HFF-Myc (cell line): ENCODE measurements around the gene ACTR1B.
"Not testable (repeated sequence)": the region's sequence is repeated elsewhere in the genome, so short reads cannot be mapped to it uniquely, and the experiment has no call there.

Experiments
- DNase-seq: peaks from one replicate; pipeline ENCODE4 v3.0.0-alpha.2; 2011; ENCODE audit warnings: low read depth; ENCODE audit errors: extremely low read depth
- H3K4me3 ChIP-seq: replicated peaks from 2 replicates; pipeline ENCODE4 v1.5.1; 2011; ENCODE audit warnings: low read depth, mild to moderate bottlenecking, control low read depth, low read length
- TF ChIP-seq, protein P1 (sequence below): IDR thresholded peaks from 2 replicates; pipeline ENCODE4 v1.5.1; 2012; ENCODE audit warnings: mild to moderate bottlenecking, low read depth, low read length, control low read depth; ENCODE audit errors: missing control alignments

Gene ACTR1B

DNA sequence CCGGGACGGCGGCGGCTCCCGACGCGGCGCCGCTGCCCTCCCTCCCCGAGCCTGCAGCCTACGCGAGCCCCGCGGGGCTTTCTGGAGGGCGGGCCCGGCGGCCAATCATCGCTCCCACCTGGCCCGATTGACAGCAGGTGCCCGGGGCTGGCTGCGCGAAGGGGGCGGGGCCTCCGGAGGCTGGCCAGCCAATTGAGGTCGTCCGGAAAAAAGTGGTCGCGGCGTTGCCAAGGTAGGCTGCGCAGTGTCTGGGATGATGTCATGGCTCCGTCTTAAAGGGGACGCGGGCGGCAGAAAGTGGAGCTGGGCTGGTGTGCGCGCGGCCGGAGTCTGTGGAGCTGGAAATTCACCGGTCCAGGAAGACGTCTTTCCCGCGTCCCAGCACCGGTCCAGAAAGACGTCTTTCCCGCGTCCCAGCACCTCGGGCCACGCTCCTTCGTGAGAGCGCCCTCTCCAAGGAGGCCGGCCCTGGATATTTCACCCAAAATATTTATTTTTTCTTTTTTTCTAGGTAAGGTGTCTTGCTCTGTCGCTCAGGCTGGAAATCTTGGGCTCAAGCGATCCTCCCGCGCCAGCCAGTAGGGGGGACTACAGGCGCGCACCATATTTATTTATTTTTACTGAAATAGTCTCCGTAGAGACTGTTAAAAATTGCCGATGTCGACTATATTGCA is at the start of gene ACTR1B:
ACTR1B (minus strand) TSS at position 83 of the 674 bp plus-strand sequence. CDS start 154 bp downstream, outside the sequence.
- peak within 1 kb of the TSS; percentile 93 for H3K4me3 ChIP-seq
- TF ChIP-seq, protein P1, sequence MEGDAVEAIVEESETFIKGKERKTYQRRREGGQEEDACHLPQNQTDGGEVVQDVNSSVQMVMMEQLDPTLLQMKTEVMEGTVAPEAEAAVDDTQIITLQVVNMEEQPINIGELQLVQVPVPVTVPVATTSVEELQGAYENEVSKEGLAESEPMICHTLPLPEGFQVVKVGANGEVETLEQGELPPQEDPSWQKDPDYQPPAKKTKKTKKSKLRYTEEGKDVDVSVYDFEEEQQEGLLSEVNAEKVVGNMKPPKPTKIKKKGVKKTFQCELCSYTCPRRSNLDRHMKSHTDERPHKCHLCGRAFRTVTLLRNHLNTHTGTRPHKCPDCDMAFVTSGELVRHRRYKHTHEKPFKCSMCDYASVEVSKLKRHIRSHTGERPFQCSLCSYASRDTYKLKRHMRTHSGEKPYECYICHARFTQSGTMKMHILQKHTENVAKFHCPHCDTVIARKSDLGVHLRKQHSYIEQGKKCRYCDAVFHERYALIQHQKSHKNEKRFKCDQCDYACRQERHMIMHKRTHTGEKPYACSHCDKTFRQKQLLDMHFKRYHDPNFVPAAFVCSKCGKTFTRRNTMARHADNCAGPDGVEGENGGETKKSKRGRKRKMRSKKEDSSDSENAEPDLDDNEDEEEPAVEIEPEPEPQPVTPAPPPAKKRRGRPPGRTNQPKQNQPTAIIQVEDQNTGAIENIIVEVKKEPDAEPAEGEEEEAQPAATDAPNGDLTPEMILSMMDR: peak; percentile 53
- peak; percentile 97 for DNase-seq

DNA sequence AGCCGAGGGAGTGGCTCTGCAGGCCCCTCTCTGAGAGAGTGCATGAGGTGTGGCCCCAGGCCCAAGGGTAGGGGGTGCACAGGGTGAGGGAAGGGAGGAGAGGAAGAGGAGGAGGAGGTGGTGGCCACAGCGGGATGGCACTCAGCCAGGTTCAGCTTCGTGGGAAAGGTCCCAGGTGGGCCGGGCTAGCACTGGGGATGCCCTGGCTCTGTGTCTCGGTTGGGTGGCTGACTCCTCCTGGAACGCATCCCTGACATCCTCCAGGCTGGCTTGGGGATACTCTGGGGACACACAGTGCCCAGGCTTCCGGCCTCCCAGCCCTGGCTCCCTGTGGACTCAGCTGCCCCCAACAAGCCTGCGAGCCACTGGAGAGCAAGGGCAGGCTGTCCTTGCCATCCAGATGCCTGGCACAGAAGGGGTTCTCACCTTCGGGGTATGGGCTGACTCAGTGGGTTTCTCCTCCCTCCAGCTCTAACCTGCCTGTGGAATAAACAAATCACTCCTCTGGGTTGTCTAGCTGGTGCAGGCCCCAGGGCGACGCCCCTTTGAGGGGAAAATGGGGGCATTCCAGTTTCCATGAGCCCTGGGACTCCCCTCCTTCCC is 49.0 kb upstream of the ACTR1B start:
- no peak overlapping the region for H3K4me3 ChIP-seq
- no peak for DNase-seq
- TF ChIP-seq, protein P1: no peak

DNA sequence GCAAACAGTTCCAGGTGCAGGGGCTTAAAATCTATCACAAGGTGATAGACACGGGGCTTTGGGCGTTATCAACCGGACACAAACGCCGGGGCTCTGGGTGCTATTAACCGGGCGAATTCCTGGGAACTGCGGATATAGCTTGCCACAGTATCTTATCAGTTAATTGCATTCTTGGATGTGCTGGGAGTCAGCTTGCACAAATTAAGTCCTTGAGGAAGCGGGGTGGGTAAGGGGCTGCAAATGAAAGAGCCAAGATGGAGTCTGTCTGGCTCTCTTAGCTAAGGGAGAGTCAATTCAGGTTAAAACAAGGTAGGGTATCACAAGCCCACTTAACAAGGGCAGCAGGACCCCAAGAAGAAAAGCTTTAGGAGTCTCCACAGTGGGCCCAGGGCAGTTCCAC is 48.3 kb upstream of the ACTR1B start:
- H3K4me3 ChIP-seq, DNase-seq: not testable (repeated sequence)

- H3K4me3 ChIP-seq: no peak overlapping the region
- TF ChIP-seq, protein P1: no peak
- no peak for DNase-seq
Observed at GRCh38 chr2:97711394-97711711, 47.5 kb upstream of the ACTR1B start.

DNA sequence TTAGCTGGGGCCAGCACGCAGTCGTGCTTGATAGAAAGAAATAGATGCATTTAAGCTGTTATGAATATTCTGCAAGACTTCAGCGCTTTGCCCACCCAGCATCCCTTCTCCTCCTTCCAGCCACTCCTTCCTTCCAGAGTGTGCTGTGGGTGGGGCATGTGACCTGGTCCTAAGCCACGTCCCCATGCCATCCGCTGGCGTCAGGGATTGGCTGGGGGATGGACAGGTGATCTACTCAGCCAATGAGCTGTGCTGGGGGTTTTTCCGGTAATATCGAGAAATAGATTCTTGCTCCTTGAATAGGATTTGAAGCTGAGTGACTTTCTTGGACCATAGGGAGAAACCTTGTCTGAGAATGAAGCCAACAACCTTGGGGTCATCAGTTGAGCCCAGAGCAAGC is 44.8 kb upstream of the ACTR1B start:
- no peak overlapping the region for H3K4me3 ChIP-seq
- no peak for DNase-seq
- TF ChIP-seq, protein P1: no peak

- H3K4me3 ChIP-seq: no peak overlapping the region
- no peak for DNase-seq
- TF ChIP-seq, protein P1: no peak
Observed at GRCh38 chr2:97708048-97708380, 44.2 kb upstream of the ACTR1B start.

DNA sequence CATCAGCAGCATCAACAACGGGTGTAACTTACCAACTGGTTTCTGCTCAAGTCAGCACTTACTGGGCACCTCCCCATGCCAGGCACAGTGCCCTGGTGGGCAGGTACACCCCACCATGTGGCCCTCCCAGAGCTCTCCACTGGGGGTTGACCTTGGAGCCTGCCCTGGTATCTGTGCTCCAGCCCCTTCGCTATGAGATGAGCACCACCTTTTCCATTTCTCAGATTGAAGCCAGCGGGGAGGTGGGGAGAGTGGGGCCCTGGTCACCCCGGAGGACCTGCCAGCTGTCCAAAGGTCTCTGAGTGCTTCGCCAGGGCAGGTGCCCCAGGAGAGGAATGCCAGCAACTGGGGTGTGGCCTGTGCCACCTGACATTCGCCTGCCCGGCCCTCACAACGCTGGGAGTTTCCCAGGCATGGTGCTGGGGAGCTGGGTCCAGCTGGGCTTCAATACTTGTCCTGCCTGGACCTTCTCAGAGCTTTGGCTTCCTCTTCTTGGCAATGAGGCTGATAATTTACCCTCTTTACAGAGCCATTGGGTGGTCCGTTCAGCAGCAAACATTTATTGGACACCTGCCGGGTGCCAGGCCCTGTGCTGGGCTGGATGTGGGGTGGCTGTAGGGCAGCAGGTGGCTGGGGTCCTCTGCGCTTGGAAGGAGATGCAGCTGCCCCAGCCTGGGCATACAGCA is 43.7 kb upstream of the ACTR1B start:
- TF ChIP-seq, protein P1: no peak
- no peak overlapping the region for H3K4me3 ChIP-seq
- DNase-seq: no peak
